Left lung (tissue), 10 donors: ENCODE results near the gene GCNT2. TPM values are rescaled to one million over a fixed set of nuclear protein-coding genes. Genes with fewer than 3 reads are reported as not detected.

Experiments
- ATAC-seq: fragments of 200-7000 bp; cut with Tn5 transposase; one replicate; pipeline ENCODE4 v1.9.1; 2020; ENCODE audit warnings: moderate library complexity
- DNase-seq, 4 donors: peaks; one replicate each; pipeline ENCODE4 v3.0.0-alpha.2; 2013 to 2020
- H3K27ac ChIP-seq, 2 donors: fragments of 200-600 bp; sonication (generic) in 1 of 2; one replicate each; pipeline versions ENCODE4 v1.5.0 to v1.8.0; 2020 to 2021
- H3K27me3 ChIP-seq, 2 donors: fragments of 200-600 bp; sonication (generic) in 1 of 2; one replicate each; pipeline versions ENCODE4 v1.5.0 to v1.8.0; 2020 to 2021
- H3K36me3 ChIP-seq, 2 donors: fragments of 200-600 bp; sonication (generic) in 1 of 2; one replicate each; pipeline versions ENCODE4 v1.5.0 to v1.8.0; 2020 to 2021
- H3K4me1 ChIP-seq, 2 donors: fragments of 200-600 bp; one replicate each; pipeline ENCODE4 v1.8.0; 2021
- H3K4me3 ChIP-seq, 2 donors: fragments of 200-600 bp; sonication (generic) in 1 of 2; one replicate each; pipeline versions ENCODE4 v1.5.0 to v1.8.0; 2020 to 2021; ENCODE audit warnings: mild to moderate bottlenecking in 1 of 2
- H3K9me3 ChIP-seq, 2 donors: fragments of 200-600 bp; sonication (generic) in 1 of 2; one replicate each; pipeline versions ENCODE4 v1.5.0 to v1.8.0; 2020 to 2021
- CTCF ChIP-seq, 2 donors: fragments of 200-600 bp; sonication (generic) in 1 of 2; IDR thresholded peaks; one replicate each; pipeline versions ENCODE4 v1.5.0 to v1.8.0; 2021; ENCODE audit warnings: antibody characterized with exemption in 2 of 2
- intact Hi-C, 2 donors: fragments of 100-400 bp; cut with DNase I; formaldehyde crosslinking; loops; one replicate each; pipeline versions ENCODE4 v1.11.2 to v1.14.2; 2022
- polyA plus RNA-seq, 6 donors: library from polyadenylated mRNA; unstranded; fragments of 120-200 nt; gene quantifications; one replicate each; pipeline ENCODE4 v1.2.1, GENCODE V29; 2013; ENCODE audit not compliant: insufficient read length in 6 of 6
- total RNA-seq, 2 donors: library from RNA; stranded (reverse); fragmentation: NEBNext Ultra II Directional; extraction: Animal tissue kit (Norgen Biotek cat#: 25700); gene quantifications; one replicate each; pipeline ENCODE4 v1.2.1, GENCODE V29; 2021
- donor health status: DM: no; HTN: yes; CAD: no.
- donor health status: DM: no; HTN: no; CAD: no.

GCNT2 gene
- total and polyA plus RNA-seq, 8 donors: 14.7 to 32.3 (median 18.0) TPM

GRCh38 chr6:10537726-10538125 is 16.6 kb downstream of the GCNT2 start:
- DNase-seq: no peak
- intact Hi-C loops: no loop called here
- peaks cover 0 to 40% of the 10 kb centered on the region in 2 donors for H3K4me1 ChIP-seq
- H3K27me3 ChIP-seq: no peaks in the 10 kb centered on the region
- ATAC-seq: no peak
- no peaks in the 10 kb centered on the region for H3K36me3 ChIP-seq
- no peak overlapping the region for H3K27ac ChIP-seq
- no peaks in the 10 kb centered on the region for H3K9me3 ChIP-seq
- no peak overlapping the region for H3K4me3 ChIP-seq
- TF ChIP-seq CTCF (IDR thresholded peaks at IDR 0.05): no peak

- Histone ChIP-seq H3K27ac (no peak overlapping the region), H3K9me3 (no peaks in the 10 kb centered on the region), H3K36me3 (no peaks in the 10 kb centered on the region), H3K4me1 (peaks cover 0 to 17% of the 10 kb centered on the region in 2 donors), H3K27me3 (no peaks in the 10 kb centered on the region), H3K4me3 (no peak overlapping the region)
- DNase-seq: no peak
- TF ChIP-seq CTCF (IDR thresholded peaks at IDR 0.05): no peak
- intact Hi-C loops: no loop called here
- ATAC-seq: no peak
Measured at GRCh38 chr6:10540073-10540746, 19.1 kb downstream of the GCNT2 start.

- H3K4me1 ChIP-seq: peaks cover 0 to 3% of the 10 kb centered on the region in 2 donors
Measured at GRCh38 chr6:10541591-10541990, 20.4 kb downstream of the GCNT2 start.

GRCh38 chr6:10542213-10542612 is 21.1 kb downstream of the GCNT2 start:
- no peaks in the 10 kb centered on the region for H3K36me3 ChIP-seq
- DNase-seq (no peak), ATAC-seq (no peak)
- no peak overlapping the region for H3K4me3 ChIP-seq
- no peak overlapping the region for H3K27ac ChIP-seq
- H3K9me3 ChIP-seq: no peaks in the 10 kb centered on the region
- intact Hi-C loops: no loop called here
- no peaks in the 10 kb centered on the region for H3K27me3 ChIP-seq
- H3K4me1 ChIP-seq: no peaks in the 10 kb centered on the region
- no peak for TF ChIP-seq CTCF (IDR thresholded peaks at IDR 0.05)

More at GRCh38 chr6:10541591-10541990, 20.4 kb downstream of the GCNT2 start:
- DNase-seq (no peak), ATAC-seq (no peak)
- Histone ChIP-seq H3K27me3 (no peaks in the 10 kb centered on the region), H3K4me3 (no peak overlapping the region), H3K36me3 (no peaks in the 10 kb centered on the region), H3K9me3 (no peaks in the 10 kb centered on the region), H3K27ac (no peak overlapping the region)
- intact Hi-C loops: no loop called here
- no peak for TF ChIP-seq CTCF (IDR thresholded peaks at IDR 0.05)

- intact Hi-C loops: no loop called here
- H3K4me1 ChIP-seq: no peaks in the 10 kb centered on the region
- H3K36me3 ChIP-seq: no peaks in the 10 kb centered on the region
- no peaks in the 10 kb centered on the region for H3K9me3 ChIP-seq
- H3K27ac ChIP-seq: no peak overlapping the region
- no peaks in the 10 kb centered on the region for H3K27me3 ChIP-seq
- TF ChIP-seq CTCF (IDR thresholded peaks at IDR 0.05): no peak
- DNase-seq (no peak), ATAC-seq (no peak)
- no peak overlapping the region for H3K4me3 ChIP-seq
Measured at GRCh38 chr6:10543488-10543887, 22.3 kb downstream of the GCNT2 start.
